ENCODE measurements around the gene PRM1.

- no peak for TF ChIP-seq SP1 (IDR thresholded peaks at IDR 0.05)
- TF ChIP-seq ARNT (IDR thresholded peaks at IDR 0.05) = no peak
- no peak for TF ChIP-seq L3MBTL2 (conservative IDR thresholded peaks at IDR 0.05)
- TF ChIP-seq ZNF384 (IDR thresholded peaks at IDR 0.05) = no peak
Measured at GRCh38 chr16:11278681-11279628, 2.2 kb downstream of the PRM1 start.
